HG03558 (cell line): Measurements from ENCODE around the gene SHANK1.

ENCODE experiments used
- ATAC-seq: cut with Tn5 transposase; IDR thresholded peaks from one replicate; pipeline ENCODE4 v1.9.1; 2021; ENCODE audit warnings: moderate number of reproducible peaks; ENCODE audit not compliant: unreplicated experiment; ENCODE audit errors: extremely low read depth

Gene SHANK1

DNA sequence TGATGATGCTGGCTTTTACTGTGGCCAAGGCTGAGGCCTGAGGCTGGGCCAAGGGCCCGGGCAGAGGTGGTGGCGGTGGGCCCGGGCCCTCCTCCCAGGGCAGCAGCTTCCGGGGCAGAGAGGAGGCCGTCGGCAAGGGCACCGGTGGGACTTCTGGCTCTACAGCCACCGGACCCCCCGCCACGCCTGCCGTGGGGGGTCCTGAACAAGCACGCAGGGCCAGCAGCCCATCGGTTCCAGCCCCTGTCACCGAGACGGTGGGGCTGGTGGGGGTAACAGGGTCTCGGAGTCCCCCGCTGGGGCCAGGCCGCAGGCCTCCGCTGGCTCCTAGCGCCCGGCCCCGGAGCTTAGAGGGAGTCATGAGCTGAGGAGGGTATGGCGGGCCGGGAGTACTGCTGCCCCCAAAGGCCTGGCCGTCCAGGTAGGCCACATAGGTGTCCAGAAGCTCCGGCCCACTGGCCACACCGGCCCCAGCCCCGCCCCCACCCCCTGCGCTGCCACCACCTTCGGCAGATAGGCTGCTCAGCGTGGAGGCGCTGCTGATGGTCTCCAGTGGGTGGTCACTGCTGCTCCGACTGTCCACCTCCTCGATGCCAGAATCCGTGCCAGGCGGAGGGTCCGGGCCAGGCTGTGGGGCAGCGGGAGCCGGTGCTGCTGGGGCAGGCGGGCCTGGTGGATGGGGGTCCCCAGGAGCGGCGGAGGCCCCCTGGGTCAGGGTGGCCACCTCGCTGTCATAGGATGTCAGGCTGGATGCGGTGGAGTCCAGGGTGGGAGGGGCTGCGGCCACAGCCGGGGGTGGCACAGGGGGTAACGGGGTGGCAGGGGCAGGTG, 53.0 kb downstream of the SHANK1 start:
- no peak for ATAC-seq

DNA sequence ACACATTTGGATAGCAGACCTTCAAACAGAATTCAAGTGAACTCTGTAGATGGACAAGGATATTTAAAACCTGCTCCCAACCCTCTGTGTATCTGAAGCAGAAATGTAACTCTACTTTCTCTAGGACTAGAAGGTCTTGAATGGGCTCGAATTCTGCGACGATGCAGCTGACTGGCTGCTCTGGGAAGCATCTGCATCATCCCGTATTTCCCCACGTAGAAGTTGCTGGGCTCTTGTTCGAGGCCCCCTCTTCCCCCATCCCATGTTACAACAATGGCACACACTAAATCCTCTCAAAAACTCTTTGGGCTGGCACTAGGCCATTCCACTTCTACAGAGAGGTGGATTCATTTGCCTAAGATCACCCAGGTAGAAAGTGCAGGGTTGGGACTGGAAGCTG, 55.4 kb downstream of the SHANK1 start:
- ATAC-seq, result no peak

DNA sequence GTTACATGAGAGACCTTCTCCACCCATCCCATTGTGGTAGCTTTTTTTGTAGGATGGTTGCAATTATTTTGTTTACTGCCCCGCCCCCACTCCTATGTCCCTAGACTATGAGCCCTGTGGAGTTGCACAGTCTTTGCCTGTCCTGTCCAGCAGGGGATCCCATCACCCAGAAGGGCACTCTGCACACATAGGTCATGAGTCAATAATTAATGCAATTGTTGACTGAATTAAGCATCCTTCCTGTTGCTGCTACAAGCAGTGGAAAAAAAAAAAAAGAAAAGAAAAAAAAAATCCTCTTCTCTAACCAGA, 56.2 kb downstream of the SHANK1 start:
- ATAC-seq, result no peak

DNA sequence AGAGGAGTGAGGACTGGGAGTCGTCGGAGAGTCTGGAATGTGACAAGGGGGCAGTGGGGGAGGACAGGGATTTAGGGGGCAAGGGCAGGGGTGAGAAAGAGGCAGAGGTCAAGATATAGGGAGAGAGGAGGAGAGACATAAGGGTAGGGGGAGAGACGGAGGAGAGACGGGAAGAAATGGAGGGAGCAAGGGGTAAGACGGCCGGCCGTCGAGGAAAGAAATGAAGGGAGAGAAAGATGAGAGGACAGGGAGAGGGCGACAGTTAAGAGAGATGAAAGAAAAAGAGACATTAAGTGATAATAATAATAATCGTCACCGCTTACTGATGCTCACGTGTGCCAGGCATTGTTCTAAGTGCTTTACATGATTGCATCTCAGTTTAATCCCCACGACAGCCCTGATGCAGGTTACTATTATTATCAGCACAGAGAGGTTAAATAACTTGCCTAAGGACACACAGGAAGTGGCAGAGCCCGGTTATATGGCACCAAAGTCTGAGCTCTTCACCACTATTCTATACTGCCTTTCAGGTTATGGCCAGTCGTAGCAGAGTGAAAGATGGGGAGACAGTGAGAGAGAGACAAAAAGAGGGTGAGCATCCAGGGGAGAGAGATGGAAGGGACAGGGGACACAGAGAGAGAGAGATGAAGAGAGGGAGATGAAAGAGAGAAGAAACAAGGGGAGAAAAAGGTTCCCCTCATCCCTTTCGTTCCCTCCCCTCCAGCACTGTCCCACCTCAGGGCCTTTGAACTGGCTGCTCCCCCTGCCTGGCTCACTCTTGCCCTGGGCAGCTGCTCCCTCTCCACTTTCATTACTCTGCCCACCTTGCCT, 56.7 kb downstream of the SHANK1 start:
- ATAC-seq, result no peak

DNA sequence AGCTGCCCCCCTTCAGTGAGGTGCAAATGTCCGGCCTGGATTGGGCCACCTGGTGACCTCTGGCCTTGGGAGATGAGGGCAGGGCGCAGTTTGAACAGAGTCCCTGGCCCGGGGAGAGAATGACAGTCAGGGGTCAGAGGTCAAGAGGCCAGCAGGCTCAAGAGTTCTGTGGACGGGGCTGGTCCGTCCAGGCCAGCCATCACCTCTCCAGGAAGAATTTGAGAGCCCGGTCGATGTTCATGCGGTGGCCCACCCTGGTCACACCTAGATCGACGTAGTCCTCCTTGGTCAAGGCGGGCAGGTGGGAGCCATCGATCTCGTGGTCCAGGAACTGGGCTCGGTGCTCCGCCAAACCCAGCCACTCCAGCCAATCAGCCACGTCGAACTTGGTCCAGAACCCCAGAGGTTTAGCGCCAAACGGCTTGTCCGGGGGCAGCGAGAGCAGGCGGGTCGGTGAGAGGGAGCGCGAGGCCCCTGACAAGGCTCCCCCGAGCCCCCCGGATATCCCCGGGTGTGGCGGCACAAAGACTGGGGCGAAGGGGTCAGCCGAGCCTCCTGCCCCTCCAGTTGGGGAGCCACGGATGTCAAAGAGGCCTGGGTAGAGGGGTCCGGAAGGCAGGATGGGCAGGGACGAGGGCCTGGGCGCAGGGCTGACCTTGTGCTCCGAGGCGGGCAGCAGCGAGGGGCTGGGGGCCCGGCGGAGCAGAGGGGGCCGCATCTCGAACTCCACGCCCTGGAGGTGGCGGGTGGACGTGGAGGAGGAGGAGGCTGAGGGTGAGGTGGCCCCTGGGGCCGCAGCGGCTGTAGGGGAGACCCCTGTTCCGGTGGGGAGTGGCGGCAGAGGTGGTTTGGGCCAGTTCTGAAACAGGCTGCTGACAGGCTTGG, 57.6 kb downstream of the SHANK1 start:
- ATAC-seq, result no peak

DNA sequence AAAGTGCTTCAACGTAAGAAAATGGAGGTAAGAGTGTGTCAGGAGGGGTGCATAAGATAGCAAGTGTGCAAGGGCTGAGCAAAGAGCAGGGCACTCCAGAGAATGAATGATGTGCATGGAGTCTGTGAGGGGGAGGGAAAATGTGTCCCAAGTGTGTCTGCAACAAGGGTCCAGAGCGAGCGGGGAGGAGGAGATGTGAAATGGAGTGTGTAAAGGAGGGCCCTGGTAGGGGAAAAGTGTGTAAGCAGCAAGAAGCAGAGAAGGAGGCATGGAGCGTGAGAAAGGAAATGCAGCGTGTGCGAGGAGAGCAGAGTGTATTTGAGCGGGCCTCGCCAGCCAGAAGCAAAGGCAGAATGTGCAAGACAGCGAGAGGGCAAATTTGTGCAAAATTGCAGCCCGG, 58.6 kb downstream of the SHANK1 start:
- ATAC-seq, result no peak

DNA sequence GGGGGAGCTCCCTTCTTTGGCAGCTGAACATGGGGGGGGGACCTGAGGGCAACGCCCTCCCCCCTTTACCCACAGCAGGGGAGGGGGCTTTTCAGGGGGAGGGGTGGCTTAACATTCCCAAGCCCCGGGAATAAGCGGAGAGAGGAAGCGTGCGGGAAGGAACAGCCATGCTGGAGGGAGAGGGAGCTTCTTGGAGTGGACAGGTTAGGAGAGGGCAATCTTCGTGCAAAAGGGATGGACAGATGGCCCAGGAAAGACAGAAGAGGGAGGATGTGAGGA, 59.6 kb downstream of the SHANK1 start:
- no peak for ATAC-seq

DNA sequence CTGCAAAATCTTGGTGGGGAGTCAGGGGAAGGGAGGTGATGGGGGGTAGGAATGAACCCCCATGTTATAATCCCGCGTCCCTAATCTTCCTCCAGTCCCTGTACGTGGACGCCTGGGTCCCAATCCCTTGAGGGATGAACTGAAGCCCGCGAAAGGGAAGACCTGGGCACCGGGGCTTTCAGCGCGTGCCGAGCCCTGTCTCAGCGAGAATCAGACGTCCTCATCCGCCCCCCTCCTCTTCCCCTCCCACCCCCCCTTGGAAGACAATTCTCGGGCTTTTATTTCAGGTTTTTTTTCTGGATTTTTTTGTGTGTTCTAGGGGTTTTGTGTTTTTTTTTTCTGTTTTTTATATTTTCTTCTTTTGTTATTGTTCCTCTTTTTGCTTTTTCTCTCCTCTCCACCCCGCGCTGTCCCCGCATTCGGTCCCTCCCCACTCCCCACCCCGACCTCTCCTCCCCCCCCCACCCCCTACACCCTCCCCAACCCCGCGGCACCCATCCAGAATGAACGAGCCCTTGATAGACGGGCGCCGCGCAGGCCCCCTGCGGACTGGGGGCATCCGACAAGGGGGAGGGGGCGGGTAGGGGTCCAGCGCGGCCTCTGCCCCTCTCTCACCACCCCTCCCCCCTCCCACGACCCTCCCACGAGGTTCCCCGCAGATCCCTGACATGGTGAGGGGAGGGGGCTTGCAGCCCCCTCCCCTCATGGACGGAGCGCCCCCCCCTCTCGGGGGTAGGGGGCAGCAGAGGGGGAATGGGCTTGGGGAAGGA, 60.1 kb downstream of the SHANK1 start:
- no peak for ATAC-seq

DNA sequence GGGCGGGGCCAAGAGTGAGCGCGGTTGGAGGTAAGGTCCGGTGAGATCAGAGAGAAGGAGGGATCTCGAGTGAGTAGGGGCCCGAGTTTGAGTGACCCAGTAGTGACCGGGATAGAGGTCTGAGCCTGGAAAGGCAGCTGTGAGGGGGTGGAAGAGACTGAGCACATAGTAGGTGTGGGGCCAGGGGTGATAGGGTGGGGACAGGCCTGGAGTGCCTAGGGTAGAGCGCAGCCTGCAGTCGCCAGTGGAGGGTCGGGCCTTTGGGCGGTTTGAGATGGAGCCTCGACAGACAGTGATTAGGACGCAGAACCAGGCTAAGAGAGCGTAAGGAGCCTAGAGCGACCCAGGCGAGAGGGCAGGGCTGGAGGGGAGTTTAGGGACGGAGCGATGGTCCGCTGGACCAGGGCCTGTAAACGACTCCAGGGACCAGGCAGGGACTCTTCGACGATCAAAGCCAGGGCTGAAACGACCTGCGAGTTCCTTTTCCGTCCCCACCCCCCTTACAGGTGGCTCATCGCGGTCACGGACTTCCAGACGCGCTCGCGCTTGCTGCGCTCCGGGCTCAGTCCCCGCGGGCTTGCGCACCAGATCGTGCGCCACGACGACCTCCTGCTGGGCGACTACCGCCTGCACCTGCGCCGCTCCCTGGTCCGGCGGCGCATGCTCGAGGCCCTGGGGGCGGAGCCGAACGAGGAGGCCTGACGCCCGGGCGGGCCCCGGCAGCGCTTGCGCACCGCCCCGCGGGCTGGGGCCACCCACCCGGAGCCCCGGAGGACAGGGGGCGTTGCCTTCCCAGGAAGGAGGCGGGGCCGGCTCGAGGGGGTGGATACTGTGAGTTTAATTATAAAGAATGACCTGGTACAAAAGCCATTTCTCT, 60.9 kb downstream of the SHANK1 start:
- no peak for ATAC-seq

DNA sequence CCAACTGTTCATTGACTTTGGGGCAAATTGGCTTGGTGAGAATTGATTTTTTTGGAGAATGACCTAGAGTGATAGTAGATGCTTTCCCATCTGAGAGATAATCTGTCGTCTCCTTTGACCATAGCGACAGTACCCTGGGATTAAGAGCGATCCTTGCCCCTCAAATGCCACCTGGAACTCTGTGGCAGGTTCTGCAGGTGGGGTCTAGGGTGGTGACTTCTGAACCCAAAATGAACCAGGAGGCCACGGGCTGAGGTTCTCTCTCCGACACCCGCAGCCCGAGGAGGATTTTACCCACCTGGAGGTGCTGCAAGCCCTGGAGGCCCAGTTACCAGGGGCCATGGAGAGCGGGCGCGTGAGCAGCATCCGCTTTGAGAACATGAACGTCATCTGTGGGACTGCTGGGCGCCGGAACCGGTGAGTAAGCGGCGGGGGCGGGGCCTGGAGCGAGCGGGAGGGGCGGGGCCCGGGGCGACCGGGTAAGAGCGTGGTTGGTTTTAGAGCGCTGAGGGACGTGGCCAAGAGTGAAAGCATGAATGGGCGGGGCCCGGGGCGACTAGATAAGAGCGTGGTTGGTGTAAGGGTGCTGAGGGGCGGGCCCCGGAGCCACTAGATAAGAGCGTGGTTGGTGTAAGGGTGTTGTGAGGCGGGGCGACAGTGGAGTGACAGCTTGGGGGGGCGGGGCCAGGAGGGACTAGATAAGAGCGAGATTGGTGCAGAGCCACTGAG, 61.7 kb downstream of the SHANK1 start:
- no peak for ATAC-seq

DNA sequence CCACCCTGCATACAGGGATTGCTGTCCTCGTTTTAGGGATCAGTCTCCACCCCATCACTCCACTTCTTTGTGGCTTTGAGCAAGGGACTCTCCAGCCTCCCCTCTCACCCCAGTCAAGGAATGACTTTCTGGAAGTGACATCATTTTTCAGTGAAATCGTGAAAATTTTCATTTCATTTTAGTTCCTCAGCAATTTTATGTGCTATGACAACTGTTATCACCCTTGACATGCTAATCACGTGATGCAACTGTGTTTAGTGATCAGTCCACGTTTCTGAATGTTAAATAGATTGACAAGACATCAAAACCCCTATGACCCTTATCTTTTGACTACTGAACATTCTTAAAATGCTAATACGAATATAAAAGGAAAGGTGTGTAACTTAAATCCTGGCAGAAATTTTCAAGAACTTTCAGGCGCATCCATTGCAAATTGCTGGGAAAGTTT, 62.4 kb downstream of the SHANK1 start:
- ATAC-seq, result no peak

DNA sequence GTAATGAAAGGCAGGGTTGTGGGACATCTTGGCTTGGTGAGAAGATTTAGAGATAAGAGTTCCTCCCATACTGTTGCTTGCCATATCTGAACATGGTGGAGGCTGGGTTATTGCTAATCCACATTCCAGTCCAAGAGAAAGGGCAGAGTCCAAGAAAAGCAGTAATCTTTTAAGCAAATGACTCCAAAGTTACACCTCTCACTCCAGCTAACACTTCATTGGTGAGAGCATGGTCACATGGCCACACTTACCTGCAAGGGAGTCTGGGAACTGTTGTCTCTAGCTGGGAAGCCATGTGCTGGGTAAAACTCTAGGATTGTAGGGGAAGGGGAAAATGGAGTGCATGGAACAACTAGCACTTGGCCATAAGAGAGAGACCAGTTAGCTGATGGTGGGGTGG, 64.7 kb downstream of the SHANK1 start:
- no peak for ATAC-seq

DNA sequence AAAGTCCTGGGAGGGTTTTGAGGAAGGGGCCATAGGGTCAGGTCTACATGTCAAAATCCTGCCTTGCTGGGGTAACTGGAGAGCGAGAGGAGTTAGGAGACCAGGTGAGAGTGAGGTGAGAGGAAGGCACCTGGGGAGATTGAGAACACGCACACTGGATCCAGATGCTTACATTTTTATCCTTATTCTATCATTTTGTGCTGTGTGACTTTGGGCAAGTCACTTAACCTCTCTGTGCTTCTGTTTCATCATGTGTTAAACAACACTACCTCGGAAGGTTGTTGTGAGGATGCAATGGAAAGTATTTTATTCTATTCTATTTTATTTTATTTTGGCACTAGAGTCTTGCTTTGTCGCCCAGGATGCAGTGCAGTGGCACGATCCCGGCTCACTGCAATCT, 66.9 kb downstream of the SHANK1 start:
- ATAC-seq, result no peak

DNA sequence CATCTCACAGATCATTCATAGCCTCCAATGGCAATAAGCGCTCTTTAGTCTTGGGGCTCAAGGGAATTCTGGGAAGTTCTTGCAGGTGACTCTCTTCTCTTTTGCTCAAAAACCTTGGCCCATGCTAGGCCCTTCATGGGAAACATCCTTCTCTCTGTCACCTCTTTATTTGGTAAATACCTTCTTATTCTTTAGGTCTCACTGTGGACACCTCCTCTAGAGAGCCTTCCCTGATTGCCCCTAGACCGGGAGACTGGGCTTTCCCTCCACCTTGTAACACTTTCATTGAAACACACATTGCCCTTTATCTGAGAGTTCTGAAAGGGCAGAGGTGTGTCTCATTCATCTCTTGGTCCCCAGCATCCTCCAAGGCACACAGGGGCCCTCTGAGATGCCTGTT, 68.4 kb downstream of the SHANK1 start:
- ATAC-seq, result no peak

DNA sequence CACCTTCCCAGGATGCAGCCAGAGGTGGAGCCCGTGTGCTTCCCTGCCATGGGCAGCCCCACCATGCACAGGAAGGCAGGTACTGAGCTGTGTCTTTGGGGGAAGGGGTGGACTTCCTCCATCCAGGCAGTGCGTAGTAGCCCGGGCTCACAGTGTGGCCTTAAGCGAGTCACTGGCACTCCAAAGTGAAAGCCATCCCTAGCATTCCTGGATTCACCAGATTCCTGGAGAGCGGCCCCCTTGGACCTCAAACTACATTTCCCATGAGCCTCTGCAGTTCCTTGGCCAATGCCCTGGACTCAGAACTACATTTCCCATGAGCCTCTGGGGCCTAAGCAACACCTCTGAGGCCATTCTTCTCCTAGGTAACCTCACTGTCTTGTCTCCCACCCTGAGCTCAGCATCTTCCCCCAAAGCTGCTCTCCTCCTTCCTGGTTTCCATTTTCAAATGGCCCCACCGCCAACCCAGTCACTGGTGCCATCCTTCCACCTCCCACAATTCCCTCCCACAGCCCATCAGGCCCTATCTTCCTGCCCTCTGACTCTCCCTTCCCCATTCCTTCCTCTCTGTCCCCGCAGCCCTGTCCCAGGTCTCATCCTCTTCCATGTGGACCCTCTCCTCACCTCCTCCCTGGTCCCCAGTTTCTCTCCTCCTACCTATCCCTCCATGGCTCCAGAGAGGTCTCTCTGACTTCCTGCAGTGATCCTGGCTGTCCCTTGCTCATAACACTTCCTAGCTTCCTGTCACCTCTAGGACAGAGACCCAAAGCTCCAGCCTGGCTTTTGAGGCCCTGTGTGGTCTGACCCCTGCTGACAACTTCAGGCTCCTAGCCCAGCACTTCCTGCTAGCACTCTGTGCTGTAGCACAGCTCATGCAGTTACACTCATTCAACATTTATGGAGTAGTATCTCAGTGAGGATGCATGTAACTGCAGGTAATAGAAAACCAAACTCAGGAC, 69.9 kb downstream of the SHANK1 start, which contains the start of gene C19orf81:
C19orf81 (plus strand) TSS at position 13 of the 959 bp plus-strand sequence; CDS start at position 13, 0 bp downstream.
- no peak for ATAC-seq

DNA sequence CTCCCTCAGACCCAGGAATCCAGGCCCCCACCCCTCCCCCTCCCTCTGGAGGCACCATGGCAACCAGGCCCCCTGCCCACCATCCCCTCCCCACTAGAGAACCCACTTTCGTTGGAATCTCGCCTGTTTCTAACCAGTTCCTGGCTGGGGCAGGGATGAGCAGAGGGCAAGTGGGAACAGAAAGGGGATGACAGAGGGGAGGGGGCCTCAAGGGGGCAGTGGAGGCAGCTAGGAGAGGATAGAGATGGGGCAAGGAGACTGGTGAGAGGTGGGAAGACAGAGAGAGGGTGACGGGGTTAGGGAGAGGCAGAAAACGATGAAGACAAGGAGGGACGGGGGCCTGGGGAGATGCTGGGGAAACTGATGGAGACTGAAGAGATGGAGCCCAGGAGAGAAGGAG, 70.9 kb downstream of the SHANK1 start:
- ATAC-seq, result no peak

DNA sequence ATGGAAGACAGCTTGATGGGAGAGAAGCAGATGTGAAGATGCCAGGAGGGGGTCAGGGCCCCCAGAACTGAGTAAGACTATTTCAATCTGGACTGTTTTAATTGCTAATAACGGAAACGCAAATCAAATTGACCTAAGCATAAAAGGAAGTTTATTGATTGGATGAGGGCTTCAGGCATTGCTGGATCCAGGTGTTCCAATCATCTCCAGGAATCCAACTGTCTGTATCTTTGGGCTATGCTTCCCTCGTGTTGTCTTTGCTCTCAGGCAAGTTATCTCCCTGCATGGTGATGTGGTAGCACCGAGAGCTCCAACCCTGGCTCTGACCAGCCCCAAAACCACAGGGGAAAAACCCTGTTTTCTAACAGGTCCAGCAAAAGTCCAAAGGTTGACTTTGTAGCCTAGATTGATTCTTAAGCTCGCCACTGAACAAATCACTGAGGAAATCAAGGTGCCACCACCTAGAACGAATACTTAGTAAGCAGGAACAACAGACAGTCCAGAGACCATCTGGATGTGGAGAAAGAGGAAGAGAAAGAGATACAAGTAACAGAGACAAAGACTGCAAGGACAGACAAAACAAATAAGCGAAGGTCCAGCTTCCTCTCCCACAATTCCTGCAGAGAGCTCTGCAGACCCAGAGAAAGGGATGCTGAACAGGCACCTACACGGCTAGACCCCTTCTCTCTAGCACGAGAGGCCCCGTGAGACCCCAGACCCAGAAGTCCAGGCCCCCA, 71.6 kb downstream of the SHANK1 start:
- no peak for ATAC-seq
